Measurements from ENCODE around the gene ALPP.

DNA sequence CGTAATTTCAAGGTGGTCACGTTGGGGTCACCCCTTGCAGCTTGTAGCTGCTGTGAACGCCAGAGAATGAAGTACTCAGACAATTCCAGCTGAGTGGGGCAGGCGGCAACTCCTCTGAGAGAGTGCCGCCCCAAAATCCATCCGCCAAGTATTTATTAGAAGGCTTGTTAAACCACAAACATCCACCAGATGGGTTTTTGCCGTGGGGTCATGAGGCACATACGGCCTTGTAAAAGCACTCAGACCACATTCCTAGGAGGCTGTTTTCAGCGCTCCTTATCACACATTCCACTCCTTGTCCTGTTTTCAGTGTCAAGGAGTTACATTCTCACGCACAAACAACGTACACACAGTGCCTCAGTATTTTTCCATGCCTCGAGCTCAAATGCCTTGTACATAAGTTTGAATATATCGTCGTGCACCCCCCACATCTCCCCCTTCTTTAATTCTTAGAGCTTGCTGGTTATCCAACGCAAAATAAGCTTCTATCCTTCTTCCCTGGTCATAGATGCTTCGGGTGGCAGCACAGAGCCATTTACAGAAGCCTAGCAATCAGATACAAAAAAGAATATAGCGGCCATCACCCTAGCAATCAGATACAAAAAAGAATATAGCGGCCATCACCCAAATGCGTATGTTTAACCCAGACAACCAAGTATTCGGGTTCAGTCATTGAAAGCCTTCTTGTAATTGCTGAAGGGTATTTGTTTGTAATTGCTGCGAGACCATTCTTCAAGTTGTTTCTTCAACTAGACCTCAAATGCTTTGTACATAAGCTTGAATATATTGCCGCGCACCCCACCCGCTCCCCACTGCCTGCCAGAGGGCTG is 7.3 kb downstream of the ALPP start:
- no peak for TF ChIP-seq ATF6 (CRISPR knock-in tag; conservative IDR thresholded peaks at IDR 0.05)
- no peak for TF ChIP-seq NR2C2 (CRISPR knock-in tag; IDR thresholded peaks at IDR 0.05; ENCODE audit: borderline replicate concordance)
- TF ChIP-seq KDM5B (CRISPR knock-in tag; IDR thresholded peaks at IDR 0.05; ENCODE audit: borderline replicate concordance), result no peak
- TF ChIP-seq SRSF9 (IDR thresholded peaks at IDR 0.05; ENCODE audit: borderline replicate concordance, insufficient read depth, low read depth, low read length, poor library complexity, severe bottlenecking), result no peak
- no peak for TF ChIP-seq POLR2G (IDR thresholded peaks at IDR 0.05; ENCODE audit: low read depth, low read length)
- TF ChIP-seq POLR2A (IDR thresholded peaks at IDR 0.05; ENCODE audit: insufficient read depth in 1 of 2, low read depth in 2 of 2, low read length in 2 of 2), result no peak
- no peak for TF ChIP-seq CTCF (CRISPR knock-in tag; IDR thresholded peaks at IDR 0.05)
- no peak for TF ChIP-seq ZNF263 (CRISPR knock-in tag; IDR thresholded peaks at IDR 0.05)
